Caki2 (cell line): ENCODE results near the gene PDIA6. TPM values are rescaled to one million over a fixed set of nuclear protein-coding genes. Genes with fewer than 3 reads are reported as not detected.

Experiments
- DNase-seq: peaks from one replicate; pipeline ENCODE4 v3.0.0-alpha.2; 2015; ENCODE audit warnings: low read depth
- in situ Hi-C: cut with HindIII; loops from 2 replicates; pipeline ENCODE4 v1.10.0; 2016; ENCODE audit warnings: low sequenced_read_pairs, low pct_unique_long_range_greater_than_20kb, mixed read lengths
- total RNA-seq: library from RNA; depleted of rRNA; stranded (reverse); fragments of >200 nt; shearing (Covaris generic); gene quantifications from 2 replicates; pipeline ENCODE4 v1.2.3, GENCODE V29; 2014; ENCODE audit warnings: low replicate concordance

PDIA6 gene
- total RNA-seq, 1 experiment from 2014 or later: 548 TPM

DNA sequence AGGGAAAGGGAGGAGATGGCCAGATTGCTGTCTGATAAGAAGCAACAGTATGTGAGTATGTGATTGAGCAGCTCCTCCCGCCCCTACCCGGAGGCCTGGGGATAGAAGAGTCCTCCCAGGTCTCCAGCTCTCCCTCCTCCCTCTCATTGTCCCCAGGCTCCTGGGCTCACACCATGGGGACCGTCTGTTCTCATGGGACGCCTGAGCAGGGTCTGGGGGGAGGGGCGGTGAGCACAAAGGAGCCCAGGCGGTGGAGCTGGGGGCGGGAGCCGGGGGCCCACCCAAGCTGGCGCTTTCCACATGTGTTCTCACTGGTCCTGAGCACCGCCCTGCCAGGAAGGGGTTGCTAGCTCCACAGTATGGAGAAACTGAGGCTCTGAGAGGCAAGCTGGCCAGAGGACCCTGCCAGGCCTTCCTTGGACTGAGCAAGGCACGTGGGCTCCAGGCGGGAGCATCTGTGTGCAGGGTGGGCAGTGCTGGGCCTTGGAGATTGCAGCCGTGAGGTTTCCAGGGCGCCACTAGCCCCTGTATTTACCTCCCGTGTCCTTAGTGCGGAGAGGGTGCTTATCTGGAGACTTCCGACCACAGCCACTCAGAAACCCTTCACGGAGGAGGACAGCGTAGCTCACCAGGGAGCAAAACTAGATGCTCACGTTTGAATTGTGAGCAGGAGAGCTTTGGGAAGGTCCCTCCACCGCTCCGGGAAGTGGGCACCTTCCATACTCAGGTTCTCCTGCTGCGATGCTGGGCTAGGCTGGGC is 37.4 kb downstream of the PDIA6 start:
- in situ Hi-C loops: no loop called here
- DNase-seq: no peak

DNA sequence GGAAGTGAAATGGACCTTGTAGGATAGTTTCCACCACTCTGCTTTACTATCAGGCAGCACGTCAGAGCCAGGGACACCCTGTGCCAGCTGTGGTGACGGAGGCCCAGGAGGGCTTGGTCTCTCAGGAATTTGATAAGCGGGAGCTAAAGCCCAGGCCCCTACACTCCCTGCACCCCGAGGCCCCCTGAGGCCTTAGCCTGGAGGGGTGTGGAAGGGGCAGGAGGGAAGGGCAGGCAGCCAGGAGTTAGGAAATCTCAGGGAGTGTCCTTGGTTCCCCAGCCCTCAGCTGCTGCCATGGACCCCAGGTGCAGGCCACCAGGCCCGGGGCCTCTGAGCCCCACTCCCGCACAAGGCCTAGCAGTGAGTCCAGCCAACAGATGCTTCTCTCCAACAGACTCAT is 38.2 kb downstream of the PDIA6 start:
- in situ Hi-C loops: no loop called here
- no peak for DNase-seq

DNA sequence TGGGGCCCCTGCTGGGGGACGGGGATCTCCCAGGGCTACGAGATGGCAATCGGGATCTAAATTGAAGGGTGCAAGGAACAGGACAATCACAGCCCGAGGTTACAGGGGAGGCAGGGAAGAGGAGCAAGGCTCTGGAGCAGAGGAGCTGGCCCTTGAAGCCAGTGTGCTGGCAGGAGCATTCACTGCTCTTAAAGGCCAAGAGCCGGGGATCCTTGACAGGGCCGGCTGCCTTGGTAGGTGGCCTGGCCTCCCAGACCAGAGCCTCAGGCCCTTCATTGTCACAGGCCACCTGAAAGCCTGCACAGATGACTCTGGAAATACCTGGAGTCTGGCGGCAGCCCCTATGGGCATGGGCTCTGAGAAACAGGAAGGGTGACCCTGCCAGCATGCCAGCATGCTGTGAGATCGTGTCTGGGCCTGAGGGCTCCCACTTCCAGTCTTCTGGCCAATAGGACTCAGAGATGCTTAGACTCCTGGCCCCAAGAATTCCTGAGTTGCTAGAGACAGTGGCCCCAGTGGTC is 38.7 kb downstream of the PDIA6 start:
- in situ Hi-C loops: no loop called here
- no peak for DNase-seq

DNA sequence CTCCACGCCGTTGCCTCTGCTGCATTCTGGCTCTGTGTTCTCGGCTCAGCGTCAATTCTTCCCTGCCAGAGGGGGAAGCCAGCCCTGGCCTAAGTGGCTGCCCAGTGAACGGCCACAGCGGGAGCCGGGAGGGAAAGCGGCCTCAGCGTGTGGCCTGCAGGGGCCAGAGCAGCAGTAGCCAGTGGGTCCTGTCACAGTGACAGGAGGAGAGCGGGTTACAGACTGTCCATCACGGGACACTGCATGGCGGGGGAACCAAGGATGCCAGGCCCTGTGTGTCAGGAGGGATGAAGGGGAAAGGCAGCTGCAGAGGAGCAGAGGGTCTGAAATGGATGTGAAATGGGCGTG is 39.7 kb downstream of the PDIA6 start:
- in situ Hi-C loops: no loop called here
- DNase-seq: no peak

DNA sequence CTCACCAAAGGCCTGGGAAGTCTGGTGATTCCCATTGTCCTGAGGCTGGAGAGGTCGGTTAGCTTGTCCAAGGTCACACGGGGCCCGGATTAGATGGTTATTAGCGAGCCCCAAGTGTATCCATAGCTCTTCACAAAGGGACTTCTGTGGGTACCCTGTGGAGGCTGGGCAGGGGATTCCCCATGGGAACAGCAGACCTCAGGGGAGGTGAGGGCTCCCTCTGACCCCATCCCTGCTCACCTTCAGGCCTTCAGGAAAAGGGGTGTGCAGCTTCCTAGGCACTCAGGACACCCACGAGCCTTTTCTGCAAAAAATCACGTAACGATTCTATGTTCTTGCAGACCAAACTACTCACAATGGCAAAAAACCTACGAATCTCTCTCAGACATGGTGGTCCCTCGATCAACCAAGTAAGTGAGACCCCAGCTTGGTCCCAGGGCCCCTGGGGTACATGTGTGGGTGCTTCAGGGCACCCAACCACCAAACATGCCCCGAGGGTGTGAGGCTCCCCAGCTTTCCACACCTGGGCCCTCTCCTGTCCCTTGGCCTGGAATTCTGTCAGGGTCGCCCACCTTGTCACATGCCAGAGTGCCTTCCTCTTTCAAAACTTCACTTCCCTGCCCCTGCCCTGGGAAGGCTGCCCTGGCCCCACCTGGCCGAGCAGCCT is 40.3 kb downstream of the PDIA6 start:
- in situ Hi-C loops: no loop called here
- DNase-seq: no peak

DNA sequence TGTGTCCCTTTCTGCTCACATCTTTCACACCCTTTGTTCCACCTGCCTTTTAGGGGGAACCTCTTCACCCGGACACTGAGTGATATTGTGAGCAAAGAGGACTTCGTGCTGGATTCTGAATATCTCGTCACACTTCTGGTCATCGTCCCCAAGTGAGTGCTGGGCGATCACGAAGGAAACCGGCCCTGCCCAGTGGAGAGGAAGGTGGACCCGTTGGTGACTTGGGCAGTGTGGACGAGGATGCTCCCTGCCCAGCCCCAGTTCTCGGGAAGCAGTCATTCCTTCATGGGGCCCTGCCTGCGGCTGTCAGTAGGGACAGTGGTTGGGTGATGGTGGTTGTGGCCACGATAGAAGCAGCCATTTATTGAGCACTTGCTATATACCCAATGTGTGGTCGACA is 40.8 kb downstream of the PDIA6 start:
- no peak for DNase-seq
- in situ Hi-C loops: no loop called here

DNA sequence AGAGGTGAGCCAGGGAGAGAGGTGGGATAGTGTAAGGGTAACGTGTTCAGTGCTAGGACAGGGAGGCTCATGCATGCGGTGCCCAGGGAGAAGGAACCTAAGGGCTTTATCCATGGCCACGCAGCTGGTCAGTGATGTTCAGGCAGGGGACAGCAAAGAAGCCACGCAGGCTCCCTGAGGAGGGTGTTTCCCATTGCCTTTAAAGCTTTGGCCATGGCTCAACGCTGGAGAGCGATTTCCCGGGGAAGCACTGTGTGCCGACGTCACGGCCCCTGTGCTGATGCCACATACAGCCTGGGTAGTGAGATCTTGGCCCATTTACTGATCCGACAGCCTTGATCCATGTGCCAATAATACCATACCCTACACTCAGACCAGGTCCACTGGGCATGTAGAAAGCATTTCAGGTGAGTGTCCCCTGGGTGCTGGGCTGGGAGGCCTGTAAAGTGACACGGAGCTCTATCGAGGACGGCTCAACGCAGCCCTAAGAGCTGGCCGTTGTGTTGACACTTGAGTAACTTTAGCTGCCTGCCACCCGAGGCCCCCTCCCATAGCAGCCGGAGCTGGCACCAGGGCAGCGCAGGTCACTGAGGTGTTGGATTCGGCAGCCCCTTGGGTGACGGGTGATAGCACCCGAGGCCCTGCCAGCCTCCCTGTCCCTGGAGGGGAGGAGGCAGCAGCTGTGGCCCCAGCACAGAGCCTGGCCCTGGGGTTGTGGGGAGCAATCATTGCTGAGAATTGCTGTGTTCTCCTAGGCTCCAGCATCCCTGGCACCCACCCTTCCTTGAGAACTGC is 41.4 kb downstream of the PDIA6 start:
- no peak for DNase-seq
- in situ Hi-C loops: no loop called here

DNA sequence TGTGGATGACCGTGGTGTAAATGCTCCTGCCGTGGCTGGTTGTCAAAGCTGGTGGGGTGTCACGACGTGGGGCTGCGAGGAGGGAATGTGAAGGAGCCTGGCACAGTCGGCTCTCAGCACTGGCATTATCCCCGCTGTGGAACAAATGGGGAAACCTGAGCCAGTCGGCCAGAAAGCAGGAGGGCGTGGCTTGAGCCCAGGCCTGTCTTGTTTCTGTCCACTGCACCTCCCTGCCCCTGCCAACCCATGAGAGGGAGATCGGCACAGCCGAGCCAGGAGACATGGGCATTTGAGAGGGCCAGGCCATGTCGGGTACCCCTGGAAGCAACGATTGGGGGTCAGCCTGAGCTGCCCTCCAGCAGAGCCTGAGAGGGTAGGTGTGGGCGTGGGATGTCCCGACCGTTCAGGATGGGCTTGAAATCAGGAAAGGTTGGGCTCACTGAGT is 44.5 kb downstream of the PDIA6 start:
- in situ Hi-C loops: no loop called here
- DNase-seq: no peak

DNA sequence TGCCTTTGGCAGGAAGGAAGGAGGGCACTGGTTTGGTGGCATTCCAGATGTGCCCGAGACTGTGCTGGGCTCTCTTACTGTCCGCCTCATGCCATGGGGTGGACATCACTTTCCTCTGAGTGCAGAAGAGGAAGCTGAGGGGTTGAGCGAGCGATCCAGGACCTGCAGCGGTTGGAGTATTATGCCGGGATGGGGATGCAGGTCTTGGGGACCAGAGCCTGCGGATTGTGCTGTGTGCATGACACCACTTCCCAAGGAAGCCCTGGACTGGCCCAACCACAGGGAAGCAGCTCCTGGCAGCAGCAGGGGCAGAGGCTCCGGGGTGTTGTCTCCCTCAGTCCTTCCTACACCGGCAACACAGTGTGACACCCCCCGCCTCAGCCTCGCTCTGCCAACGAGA is 46.7 kb downstream of the PDIA6 start:
- DNase-seq: no peak
- in situ Hi-C loops: no loop called here

DNA sequence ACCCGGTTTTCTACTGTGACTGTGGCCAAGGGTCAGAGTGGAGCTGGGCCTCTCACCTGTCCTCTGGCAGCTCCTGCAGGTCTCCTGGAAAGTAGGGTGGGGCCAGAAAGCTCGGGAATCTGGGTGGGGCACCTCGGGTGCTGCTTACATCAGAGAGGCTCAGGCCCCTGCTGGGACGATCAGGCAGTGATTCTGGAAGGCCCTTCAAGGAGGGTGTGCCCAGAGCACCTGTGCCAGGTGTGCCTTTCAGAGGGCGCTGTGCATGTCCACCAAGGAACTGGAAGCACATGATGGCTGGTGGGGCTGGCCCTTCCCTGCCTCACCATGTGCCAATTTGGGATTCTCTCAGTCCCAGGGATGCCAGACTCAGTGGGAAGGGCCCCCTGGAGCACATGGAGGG is 47.1 kb downstream of the PDIA6 start:
- DNase-seq: no peak
- in situ Hi-C loops: no loop called here

DNA sequence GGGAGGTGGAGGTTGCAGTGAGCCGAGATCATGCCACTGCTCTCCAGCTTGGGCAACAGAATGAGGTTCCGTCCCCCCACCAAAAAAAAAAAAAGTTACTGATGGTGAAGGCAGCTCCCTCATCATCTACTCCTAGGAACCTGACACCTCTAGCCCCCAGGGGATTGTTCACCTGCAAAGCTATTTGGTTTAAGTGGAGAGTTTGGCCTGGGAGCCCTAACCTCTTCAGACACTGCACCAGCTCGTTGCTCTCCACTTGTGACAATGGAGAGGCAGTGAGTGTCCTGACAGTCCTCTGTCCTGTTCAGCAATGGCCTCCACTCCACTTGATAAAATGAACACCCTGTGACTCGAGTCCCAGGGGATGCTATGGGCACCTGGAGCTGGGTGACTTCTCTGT is 47.7 kb downstream of the PDIA6 start:
- DNase-seq: no peak
- in situ Hi-C loops: no loop called here

DNA sequence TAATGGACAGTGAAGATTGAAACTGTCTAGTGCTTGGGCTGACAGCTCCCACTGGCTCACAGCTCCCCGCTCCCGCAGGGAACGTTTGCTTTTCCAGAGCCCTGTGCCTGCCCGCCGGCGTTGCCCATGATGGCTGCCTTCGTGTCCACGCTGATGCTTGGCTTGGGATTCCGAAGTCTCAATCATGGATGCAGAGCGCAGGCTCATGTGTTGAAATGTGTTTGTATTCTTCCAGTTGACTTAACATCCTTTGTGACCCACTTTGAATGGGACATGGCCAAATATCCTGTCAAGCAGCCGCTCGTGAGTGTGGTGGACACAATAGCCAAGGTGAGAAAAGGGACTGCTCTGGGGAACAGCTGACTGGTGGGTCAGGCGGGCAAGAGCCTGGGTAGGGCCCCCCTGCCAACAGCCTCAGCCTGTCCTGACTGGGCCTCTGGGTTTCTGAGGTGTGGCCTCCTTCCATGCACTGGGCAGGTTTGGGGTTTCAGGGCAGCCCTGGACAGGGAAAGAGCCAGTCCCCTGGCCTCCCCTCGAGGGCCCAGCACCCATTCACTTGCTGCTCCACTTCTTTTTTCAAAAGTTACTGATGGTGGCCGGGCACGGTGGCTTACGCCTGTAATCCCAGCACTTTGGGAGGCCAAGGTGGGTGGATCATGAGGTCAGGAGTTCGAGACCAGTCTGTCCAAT is 48.3 kb downstream of the PDIA6 start:
- DNase-seq: no peak
- in situ Hi-C loops: no loop called here

DNA sequence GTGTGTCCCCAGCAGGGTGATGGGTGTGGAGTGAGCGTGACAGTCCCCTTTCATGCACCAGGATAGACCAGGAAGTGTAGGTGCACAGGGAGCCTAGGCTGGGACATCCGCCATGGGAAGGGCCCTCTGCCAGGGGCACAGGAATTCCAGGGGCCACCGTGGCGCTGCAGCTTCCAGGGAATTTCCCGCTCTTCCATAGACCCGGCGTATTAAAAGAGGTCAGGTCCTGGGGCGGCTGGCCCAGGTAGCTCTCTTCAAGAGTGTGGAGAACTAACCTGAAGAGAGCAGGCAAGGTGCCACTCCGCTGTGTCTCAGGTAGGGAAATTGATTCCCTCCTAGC is 49.2 kb downstream of the PDIA6 start:
- DNase-seq: no peak
- in situ Hi-C loops: no loop called here

DNA sequence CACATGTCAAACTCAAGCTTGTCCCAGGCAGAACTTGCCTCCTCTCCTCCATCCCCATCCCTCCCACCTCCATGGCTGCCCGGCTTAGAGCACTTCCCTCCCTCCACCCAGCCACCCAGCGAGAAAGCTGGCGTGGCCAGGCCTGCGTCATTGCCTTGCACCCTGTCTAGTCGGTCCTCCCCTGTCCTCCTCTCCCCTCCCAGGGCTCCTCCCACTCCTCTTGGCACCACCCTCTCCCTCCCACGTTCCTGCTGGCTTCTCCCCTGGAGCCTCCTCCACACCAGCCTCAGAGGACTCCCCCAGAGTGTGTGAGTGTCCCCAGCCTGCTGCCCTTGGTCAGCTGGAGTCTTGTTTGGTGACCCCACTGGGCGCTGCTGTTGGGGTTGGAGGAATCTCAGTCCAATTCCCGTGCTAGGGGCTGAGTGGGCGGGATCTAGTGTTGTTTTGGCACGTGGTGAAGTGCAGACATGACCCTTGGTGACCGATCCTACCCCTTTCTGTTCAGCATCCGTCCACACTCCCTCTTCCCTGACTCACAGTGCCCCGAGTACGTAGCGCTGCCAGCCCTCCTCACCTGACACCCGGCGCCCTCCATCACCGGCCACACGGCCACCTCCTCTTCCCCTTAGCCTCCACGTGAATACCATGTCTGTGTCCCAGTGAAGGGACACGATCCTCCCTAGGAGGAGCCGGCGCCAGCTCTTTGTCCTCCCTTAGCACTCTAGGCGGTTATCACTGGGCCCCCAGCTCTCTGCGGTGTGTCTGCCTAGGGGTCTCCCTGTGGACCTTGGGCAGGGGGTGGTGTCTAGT is 49.7 kb downstream of the PDIA6 start:
- in situ Hi-C loops: no loop called here
- DNase-seq: no peak

DNA sequence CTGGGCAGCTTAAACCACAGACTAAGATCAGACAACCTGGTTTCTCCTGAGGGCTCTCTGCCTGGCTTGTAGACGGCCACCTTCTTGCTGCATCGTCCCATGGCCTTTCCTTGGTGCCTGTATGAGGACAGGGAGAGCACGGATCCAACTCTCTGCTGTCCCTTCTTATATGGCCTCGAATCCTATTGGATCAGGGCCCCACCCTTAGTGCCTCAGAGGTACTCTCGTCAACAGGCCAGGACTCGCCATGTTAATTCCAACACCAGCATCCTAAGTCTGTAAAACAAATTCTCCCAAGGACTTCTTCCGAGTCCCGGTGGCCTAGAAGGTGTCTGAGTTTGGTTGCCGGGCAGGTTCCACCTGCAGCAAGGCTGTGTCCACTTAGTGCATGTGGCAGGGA is 51.0 kb downstream of the PDIA6 start:
- in situ Hi-C loops: no loop called here

DNA sequence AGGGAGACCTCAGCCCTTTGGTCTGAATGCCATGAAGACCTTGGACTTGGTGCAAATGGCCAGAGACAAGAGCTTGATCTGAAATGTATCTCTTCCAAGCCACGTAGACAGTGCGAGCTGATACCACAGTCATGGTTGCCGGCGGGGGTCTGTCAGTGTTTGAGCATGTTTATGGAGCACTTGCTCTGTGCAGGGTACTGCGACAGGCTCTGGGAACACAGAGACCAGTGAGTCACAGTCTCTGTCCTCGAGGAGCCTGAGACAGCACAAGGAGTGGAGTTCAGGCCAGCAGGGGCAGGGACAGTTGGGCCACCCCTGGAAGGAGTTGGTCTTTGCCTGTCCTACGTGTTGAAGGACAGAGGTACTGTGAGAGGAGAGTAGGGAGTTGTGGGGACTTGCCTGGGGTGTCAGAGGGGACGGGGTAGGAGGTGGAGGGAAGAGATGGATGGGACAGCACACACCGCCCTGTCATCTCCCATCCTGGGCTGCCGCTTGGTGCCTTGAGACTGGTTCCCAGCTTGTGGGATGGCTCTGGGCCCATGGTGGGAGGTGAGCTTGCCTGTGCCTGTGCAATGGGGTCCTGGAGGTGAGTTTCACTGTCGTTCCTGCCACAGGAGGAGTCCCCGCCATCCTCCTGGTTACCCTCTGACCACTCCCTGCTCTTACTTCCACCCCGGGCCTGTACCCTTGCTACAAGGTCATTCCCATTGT is 51.6 kb downstream of the PDIA6 start:
- in situ Hi-C loops: no loop called here
- no peak for DNase-seq

More for the DNA sequence above, 51.0 kb downstream of the PDIA6 start:
- no peak for DNase-seq

DNA sequence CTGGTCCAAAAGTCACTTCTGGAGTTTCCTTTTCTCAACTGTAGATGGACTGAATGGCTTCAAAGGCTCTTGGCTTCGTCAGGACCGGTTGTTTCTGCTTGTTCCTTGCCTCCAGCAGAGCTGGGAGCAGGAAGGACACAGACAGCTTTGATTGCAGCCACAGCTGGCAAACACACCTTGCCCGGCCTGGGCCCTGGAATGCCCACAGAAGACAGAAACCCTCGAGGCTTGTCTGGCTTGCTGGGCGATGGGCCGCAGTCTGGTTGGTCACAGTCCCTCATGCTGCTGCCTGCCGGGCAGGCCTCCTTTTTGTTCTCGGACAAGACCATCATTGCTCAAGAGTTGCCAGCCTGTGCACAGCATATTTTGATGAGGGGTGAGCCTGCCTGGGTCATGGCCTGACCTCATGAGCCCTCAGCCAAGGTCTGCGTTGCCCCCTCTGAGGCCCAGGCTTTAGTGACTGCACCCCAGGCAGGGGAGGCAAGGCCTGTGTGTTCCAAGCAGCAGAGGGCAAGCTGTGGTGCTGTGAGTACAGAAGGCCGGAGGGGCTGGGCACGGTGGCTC is 53.4 kb downstream of the PDIA6 start:
- DNase-seq: no peak
- in situ Hi-C loops: no loop called here
